GM18508 (cell line): ENCODE results near the gene KLHL11.

Experiments
- ATAC-seq: cut with Tn5 transposase; IDR thresholded peaks from one replicate; pipeline ENCODE4 v1.9.1; 2021; ENCODE audit warnings: moderate number of reproducible peaks; ENCODE audit not compliant: insufficient read depth, unreplicated experiment

KLHL11 gene

DNA sequence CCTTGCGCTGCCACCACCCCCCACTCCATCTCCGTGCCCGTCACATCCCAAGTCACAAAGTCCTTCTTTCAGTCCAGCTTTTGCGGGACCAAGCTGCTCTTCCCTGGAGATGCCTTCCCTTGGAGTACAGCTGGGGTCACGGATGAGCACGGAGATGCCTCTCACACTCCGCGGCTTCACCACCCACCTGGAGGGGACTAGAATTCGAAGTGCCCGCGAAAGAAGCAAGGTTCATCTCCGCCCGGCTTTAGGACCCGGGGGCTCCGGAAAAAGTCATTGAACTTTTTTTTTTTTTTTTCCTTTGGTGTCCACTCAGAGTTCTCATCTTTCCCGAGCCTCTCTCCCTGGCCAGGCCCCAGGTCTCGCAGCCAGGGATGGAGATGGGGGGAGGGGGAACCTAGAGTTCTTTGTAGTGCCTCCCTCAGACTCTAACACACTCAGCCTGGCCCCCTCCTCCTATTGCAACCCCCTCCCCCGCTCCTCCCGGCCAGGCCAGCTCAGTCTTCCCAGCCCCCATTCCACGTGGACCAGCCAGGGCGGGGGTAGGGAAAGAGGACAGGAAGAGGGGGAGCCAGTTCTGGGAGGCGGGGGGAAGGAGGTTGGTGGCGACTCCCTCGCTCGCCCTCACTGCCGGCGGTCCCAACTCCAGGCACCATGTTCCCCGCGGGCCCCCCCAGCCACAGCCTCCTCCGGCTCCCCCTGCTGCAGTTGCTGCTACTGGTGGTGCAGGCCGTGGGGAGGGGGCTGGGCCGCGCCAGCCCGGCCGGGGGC is 52.7 kb downstream of the KLHL11 start, which contains the start of gene FKBP10:
Gene FKBP10, plus strand, starts transcription at position 624 of the 771 bp plus-strand sequence. Its CDS starts 31 bp downstream, at position 655.
- ATAC-seq: no peak

DNA sequence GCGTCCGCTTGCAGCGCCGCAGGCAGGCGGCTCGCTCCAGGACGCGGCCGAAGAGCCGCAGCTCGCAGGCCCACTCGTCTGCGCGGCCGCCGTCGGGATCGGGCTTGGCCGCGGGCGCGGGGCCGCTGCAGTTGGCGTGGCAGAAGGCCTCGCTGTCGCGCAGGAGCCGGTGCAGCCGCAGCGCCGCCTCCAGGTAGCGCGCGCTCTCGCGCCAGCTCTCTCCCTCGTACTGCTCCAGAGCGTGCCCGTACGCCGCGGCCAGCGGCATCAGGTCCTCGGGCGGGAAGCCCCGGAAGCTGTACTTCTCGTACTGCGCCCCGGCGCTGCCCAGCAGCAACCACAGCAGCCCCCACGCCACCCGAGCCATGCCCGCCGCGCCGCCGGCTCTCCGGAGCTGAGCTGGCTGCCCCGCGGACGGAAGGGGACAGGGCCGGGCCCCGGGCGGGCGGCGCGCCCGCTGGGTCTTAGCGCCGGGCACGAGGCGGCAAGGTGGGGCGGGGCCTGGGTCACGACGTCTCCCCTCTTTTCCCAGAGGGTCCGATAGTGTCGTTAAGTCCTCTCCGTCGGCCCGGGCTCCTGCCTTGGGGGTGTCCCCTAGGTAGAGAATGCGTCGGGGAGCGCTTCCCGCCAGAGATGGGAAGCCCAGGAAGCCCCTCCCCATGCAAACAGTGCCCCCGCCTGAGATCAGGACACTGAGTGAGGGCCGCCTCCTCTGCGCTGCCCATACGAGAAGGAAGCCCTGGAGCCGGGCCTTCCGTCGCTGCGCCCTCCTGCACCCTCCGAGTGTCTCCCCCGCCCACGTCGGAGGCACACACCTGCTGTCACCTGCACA is 53.5 kb downstream of the KLHL11 start, which contains the start of gene P3H4:
Gene P3H4, minus strand, starts transcription at position 401 of the 832 bp plus-strand sequence. Its CDS starts 34 bp downstream, at position 367.
- no peak for ATAC-seq

DNA sequence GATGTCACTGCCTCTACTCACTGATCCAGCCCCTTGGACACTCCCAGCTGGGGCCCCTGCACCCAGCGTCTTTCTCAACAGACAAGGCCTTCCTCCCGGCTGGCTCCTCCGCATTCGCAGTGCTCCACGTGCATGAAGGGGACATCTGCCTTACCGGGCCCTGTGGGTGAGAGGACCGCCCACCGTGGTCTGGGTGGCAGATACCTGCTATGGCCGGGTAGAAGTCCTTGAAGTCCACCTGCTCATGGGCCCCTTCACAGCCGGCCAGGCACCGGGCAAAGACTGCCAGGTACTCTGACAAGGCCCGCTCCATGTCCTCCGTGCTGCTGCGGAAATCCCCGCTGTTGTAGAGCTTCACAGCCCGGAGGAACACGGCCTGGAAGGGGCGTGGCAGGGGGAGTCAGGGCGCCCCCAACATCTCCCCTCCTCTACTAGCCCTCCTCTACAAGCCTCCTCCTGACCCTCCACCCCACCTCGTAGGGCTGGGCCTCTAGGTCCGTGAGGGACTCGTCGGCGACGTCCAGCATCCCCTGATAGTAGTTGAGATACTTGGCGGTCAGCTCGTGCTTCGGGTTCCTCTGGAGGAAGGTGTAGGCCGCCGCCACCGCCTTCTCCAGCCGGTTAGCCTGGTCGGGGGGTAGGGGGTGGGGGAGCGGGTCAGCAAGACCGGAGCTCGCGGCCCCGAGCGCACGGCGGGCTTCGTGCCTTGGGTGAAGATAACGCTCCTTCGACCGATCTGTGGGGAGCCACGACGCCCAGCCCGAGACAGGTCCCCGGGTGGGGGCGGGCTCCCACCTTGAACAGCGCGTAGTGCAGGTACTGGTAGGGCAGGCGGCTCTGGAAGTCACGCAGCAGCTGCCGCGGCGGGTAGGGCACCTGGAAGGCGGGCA is 54.3 kb downstream of the KLHL11 start:
- ATAC-seq: no peak

DNA sequence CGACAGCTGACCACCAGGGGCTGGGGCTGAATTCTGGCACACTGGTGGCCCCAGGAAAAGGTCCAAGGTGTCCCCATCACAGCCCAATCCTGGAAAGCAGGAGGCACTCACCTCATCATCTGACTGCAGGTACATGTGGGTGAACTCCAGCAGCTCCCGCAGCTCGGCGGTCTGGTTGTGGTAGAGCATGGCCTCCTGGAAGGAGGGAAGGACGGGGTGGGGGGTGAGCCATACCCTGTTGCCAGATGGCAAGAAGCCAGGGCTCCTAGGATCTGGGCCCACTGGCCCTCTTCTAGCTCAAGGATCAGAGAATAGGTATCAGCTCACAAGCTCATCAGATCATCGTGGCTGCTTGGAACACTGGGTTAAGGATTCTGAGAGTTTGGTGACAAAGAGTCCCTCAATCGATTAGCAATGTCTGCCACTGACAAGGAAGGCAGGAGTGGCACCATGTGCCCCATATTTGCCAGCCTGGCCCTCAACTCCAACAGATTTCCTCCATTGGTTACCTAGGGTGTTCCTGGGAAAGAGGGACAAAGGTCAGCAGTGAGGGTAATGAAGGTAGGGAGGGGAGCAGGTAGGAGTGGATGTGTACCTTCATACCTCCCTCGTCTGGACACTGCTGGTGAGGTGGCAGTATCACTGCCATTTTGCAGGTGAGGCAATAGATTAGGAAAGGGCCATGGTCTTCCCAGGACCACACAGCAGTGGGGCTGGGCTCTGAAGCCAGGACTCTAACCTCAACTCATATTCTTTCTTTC is 58.4 kb downstream of the KLHL11 start:
- no peak for ATAC-seq
